Fibroblast of pulmonary artery (primary cell): ENCODE measurements around the gene GDPD4.

Source experiments
- DNase-seq: peaks from one replicate; pipeline ENCODE4 v3.0.0-alpha.2; 2010; ENCODE audit warnings: low read depth
- H3K4me3 ChIP-seq: replicated peaks from 2 replicates; pipeline ENCODE4 v1.5.1; 2011; ENCODE audit warnings: low read depth, mild to moderate bottlenecking, control low read depth, low read length, moderate library complexity
- CTCF ChIP-seq: IDR thresholded peaks from 2 replicates; pipeline ENCODE4 v1.5.1; 2011; ENCODE audit warnings: mild to moderate bottlenecking, control low read depth, low read length, inconsistent platforms; ENCODE audit errors: missing control alignments

Gene GDPD4

GRCh38 chr11:77197626-77198320 is 103.7 kb downstream of the GDPD4 start:
- no peak for TF ChIP-seq CTCF
- DNase-seq: no peak
- no peak overlapping the region for H3K4me3 ChIP-seq

- TF ChIP-seq CTCF: no peak
- H3K4me3 ChIP-seq: no peak overlapping the region
- no peak for DNase-seq
These were observed 104.5 kb downstream of the GDPD4 start for GRCh38 chr11:77196961-77197360.

GRCh38 chr11:77195071-77195755 is 106.3 kb downstream of the GDPD4 start:
- H3K4me3 ChIP-seq: no peak overlapping the region
- no peak for TF ChIP-seq CTCF
- no peak for DNase-seq

GRCh38 chr11:77193911-77194830 is 107.3 kb downstream of the GDPD4 start:
- DNase-seq: no peak
- H3K4me3 ChIP-seq: no peak overlapping the region
- no peak for TF ChIP-seq CTCF

- DNase-seq: no peak
- no peak for TF ChIP-seq CTCF
These were observed 108.3 kb downstream of the GDPD4 start for GRCh38 chr11:77193167-77193566.

GRCh38 chr11:77191823-77192495 is 109.5 kb downstream of the GDPD4 start:
- DNase-seq: peak; percentile 60
- peak overlapping the region; percentile 24 for H3K4me3 ChIP-seq
- TF ChIP-seq CTCF: peak; percentile 66

More at GRCh38 chr11:77193167-77193566, 108.3 kb downstream of the GDPD4 start:
- no peak overlapping the region for H3K4me3 ChIP-seq
